Small intestine (tissue), 7 donors: ENCODE data around the gene GSN. TPM values are rescaled to one million over a fixed set of nuclear protein-coding genes. Genes with fewer than 3 reads are reported as not detected.

Experiments used
- DNase-seq, 2 donors: peaks; one replicate each; pipeline versions ENCODE4 v3.0.0 to v3.0.0-alpha.2; 2013
- FAIRE-seq: peaks from 2 replicates; lab custom pipeline; 2012; peaks lifted over from hg19 to GRCh38; lab: Jason Lieb, UNC
- H3K27ac ChIP-seq, 3 donors: one replicate each; pipeline ENCODE4 v1.5.1; 2013; ENCODE audit warnings: low read length in 2 of 3, mild to moderate bottlenecking in 2 of 3, control low read depth in 1 of 3, inconsistent platforms in 1 of 3, low read depth in 1 of 3, moderate library complexity in 1 of 3
- H3K27me3 ChIP-seq, 3 donors: one replicate each; pipeline ENCODE4 v1.6.1; 2013; ENCODE audit warnings: low read length in 3 of 3, inconsistent platforms in 1 of 3; ENCODE audit not compliant: control insufficient read depth in 3 of 3, insufficient read depth in 3 of 3
- H3K36me3 ChIP-seq, 3 donors: one replicate each; pipeline ENCODE4 v1.6.1; 2013; ENCODE audit warnings: low read length in 3 of 3, inconsistent platforms in 1 of 3, low read depth in 1 of 3, mild to moderate bottlenecking in 1 of 3, moderate library complexity in 1 of 3; ENCODE audit not compliant: control insufficient read depth in 3 of 3, insufficient read depth in 2 of 3
- H3K4me1 ChIP-seq, 3 donors: one replicate each; pipeline ENCODE4 v1.6.1; 2013; ENCODE audit warnings: low read length in 2 of 3, inconsistent platforms in 1 of 3, low read depth in 1 of 3, mild to moderate bottlenecking in 1 of 3, moderate library complexity in 1 of 3; ENCODE audit not compliant: control insufficient read depth in 3 of 3, insufficient read depth in 2 of 3
- H3K4me3 ChIP-seq, 3 donors: one replicate each; pipeline ENCODE4 v1.5.1; 2013; ENCODE audit warnings: low read length in 3 of 3, control low read depth in 1 of 3, inconsistent platforms in 1 of 3, low read depth in 1 of 3, mild to moderate bottlenecking in 1 of 3, moderate library complexity in 1 of 3
- H3K9me3 ChIP-seq, 2 donors: one replicate each; pipeline ENCODE4 v1.6.1; 2013; ENCODE audit warnings: low read depth in 1 of 2, low read length in 1 of 2; ENCODE audit not compliant: control insufficient read depth in 2 of 2, insufficient read depth in 1 of 2
- WGBS, 3 donors: extraction: QIAGEN DNeasy Blood & Tissue Kit; methylation state at CpG; one replicate each; pipeline ENCODE4 v1.1.7; 2013; 5-methylcytosine and 5-hydroxymethylcytosine counted together
- polyA plus RNA-seq, 4 donors: library from polyadenylated mRNA; stranded (reverse) in 3 of 4; unstranded in 1 of 4; fragments of 200-250 nt in 3 of 4; fragments of 120-200 nt in 1 of 4; gene quantifications; one replicate each; pipeline versions ENCODE4 v1.2.1 to v1.2.3, GENCODE V29; 2013
- donor health status: healthy with polysubstance abuse.
- donor health status: control.
- donor health status: control.
- donor health status: Bipolar disorder and iron deficiency.
- donor health status: healthy.

Gene GSN
- polyA plus RNA-seq, 4 donors: 154 to 380 (median 201) TPM

- 87 to 93% (median 90%) methylated on average over 3 of the region's 3 CpGs for WGBS, 3 donors
- peak overlapping the region in 1 of 3 donors; percentile 62 for H3K27ac ChIP-seq
- no peak overlapping the region for H3K4me3 ChIP-seq
- H3K4me1 ChIP-seq: peaks cover 0 to 21% (median 8%) of the 10 kb centered on the region in 3 donors
- FAIRE-seq (no peak), DNase-seq (peak in 1 of 2 donors; percentile 90)
- H3K27me3 ChIP-seq: no peaks in the 10 kb centered on the region
- peaks cover 0 to 49% (median 0%) of the 10 kb centered on the region in 3 donors for H3K36me3 ChIP-seq
- no peaks in the 10 kb centered on the region for H3K9me3 ChIP-seq
Observed at GRCh38 chr9:121303456-121304451, 35.8 kb downstream of the GSN start.

DNA sequence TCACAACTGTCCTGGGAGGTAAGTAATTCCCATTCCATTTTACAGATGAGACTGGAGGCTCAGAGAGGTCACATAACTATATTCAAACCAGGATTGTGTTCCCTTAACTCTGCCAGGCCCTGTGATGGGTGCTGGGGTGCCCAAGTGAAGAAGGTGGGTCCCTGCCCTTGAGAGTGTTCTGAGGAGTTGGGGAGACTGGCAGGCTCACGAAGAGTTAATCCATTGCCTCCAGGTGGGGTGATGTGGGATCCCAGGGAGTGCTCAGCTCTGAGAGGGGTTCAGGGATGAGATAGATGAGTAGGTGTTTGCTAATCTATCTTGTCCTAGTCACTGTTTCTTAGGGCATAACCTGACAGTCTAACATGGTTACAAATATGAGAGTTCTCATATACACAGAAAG, 36.7 kb downstream of the GSN start:
- FAIRE-seq: no peak
- H3K4me3 ChIP-seq: no peak overlapping the region

DNA sequence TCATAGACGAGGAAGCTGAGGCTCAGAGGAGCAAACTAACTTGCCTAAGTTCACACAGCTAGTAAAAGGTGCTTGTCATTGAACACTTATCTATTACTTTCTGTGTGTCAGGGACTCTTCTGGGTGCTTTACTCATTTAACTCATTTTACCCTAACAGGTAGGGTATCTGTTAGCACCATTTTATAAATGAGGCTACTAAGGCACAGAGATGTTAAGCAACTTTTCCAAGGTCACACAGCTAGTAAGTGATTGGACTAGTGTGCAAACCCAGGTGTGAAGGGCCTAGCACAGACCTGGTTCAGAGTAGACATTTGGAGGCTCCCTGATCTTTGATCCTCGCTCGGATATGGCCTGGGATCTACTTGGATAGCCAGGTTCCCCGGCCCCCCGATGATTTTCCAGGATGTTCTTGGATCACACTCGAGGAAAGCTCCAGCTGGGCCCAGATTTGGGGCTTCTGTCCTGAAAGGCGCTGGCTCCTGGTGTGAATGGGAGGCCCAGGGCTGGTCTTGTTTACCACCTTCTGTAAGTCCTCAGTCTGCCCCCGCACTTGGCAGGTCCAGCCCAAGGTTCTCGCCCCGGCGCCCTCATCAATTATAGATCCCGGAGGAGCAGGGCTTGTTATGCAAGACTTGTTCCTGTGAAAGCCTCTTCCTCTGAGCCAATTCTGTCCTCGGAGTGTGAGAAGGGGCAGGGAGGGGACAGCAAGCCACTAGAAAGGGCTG, 37.5 kb downstream of the GSN start:
- Histone ChIP-seq H3K36me3 (peaks cover 0 to 56% (median 4%) of the 10 kb centered on the region in 3 donors), H3K4me1 (peaks cover 0 to 8% (median 6%) of the 10 kb centered on the region in 3 donors), H3K9me3 (no peaks in the 10 kb centered on the region), H3K27ac (no peak overlapping the region), H3K4me3 (no peak overlapping the region), H3K27me3 (no peaks in the 10 kb centered on the region)
- FAIRE-seq: no peak
- no peak for DNase-seq
- 68 to 80% (median 72%) methylated on average over 13 of the region's 13 CpGs for WGBS, 3 donors

More for the DNA sequence above, 36.7 kb downstream of the GSN start:
- Histone ChIP-seq H3K27me3 (no peaks in the 10 kb centered on the region), H3K36me3 (peaks cover 0 to 55% (median 0%) of the 10 kb centered on the region in 3 donors), H3K4me1 (peaks cover 0 to 13% (median 6%) of the 10 kb centered on the region in 3 donors), H3K27ac (peak overlapping the region in 1 of 3 donors; percentile 62), H3K9me3 (no peaks in the 10 kb centered on the region)
- 70 to 100% (median 83%) methylated on average over 1 of the region's 1 CpG for WGBS, 3 donors
- DNase-seq: no peak

DNA sequence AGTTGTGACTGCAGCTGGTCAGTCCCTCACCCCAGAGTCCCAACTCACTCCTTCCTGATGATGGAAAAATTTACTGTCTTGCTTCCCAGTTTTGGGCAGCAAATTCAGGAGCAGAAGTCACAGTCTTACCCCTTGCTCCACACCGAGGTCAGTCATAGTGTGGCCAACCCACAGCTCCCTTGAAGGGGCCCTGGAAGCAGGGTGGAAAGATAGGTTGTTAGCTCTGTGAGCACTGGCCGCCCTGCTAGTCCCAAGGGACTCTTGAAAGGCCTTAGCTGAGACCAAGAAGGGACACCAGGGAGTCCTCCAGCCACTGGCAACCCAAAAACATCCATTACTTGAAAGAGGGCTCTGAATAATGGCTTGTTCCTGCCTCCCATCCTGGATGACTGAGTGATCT, 40.0 kb downstream of the GSN start:
- H3K27me3 ChIP-seq: no peaks in the 10 kb centered on the region
- FAIRE-seq: no peak
- H3K9me3 ChIP-seq: no peaks in the 10 kb centered on the region
- no peak overlapping the region for H3K4me3 ChIP-seq
- H3K4me1 ChIP-seq: peaks cover 0 to 6% (median 3%) of the 10 kb centered on the region in 3 donors
- no peak for DNase-seq
- no peak overlapping the region for H3K27ac ChIP-seq
- WGBS, 3 donors: 68 to 88% (median 77%) methylated on average over 2 of the region's 2 CpGs
- H3K36me3 ChIP-seq: peaks cover 2 to 65% (median 7%) of the 10 kb centered on the region in 3 donors

GRCh38 chr9:121308765-121309164, 40.8 kb downstream of the GSN start:
- no peak for DNase-seq
- H3K36me3 ChIP-seq: peaks cover 2 to 65% (median 7%) of the 10 kb centered on the region in 3 donors
- 92 to 96% (median 96%) methylated on average over 13 of the region's 13 CpGs for WGBS, 3 donors

DNA sequence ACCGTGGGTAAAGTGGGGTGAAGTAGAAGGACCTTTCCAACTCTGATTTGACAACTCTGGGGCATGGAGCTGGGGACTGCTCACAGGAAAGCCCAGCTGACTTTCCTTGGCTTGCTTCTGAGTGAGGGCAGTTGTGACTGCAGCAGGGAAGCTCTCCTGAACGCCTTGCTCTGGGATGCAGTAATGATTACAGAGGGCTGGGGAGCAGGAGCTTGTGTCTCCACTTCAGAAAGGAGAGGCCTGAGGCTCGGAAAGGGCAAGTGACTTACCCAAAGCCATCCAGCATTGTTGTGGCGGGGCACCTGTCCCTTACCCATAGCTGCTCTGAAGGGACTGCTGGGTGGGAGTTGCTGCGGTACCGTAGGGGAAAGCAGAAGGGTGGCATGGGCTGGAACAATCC, 41.2 kb downstream of the GSN start:
- H3K4me1 ChIP-seq: no peaks in the 10 kb centered on the region
- H3K36me3 ChIP-seq: peaks cover 2 to 64% (median 7%) of the 10 kb centered on the region in 3 donors
- no peak for FAIRE-seq
- H3K9me3 ChIP-seq: no peaks in the 10 kb centered on the region
- H3K27me3 ChIP-seq: no peaks in the 10 kb centered on the region
- no peak overlapping the region for H3K27ac ChIP-seq
- 86 to 89% (median 87%) methylated on average over 6 of the region's 6 CpGs for WGBS, 3 donors
- DNase-seq: no peak
- H3K4me3 ChIP-seq: no peak overlapping the region

More at GRCh38 chr9:121308765-121309164, 40.8 kb downstream of the GSN start:
- FAIRE-seq: no peak
- no peak overlapping the region for H3K27ac ChIP-seq
- no peak overlapping the region for H3K4me3 ChIP-seq
- no peaks in the 10 kb centered on the region for H3K9me3 ChIP-seq
- H3K27me3 ChIP-seq: no peaks in the 10 kb centered on the region
- H3K4me1 ChIP-seq: peaks cover 0 to 3% (median under 1%) of the 10 kb centered on the region in 3 donors

- Histone ChIP-seq H3K27ac (no peak overlapping the region), H3K36me3 (peaks cover 2 to 59% (median 7%) of the 10 kb centered on the region in 3 donors), H3K27me3 (no peaks in the 10 kb centered on the region), H3K9me3 (no peaks in the 10 kb centered on the region), H3K4me1 (no peaks in the 10 kb centered on the region), H3K4me3 (no peak overlapping the region)
- no peak for DNase-seq
- 82 to 90% (median 85%) methylated on average over 7 of the region's 7 CpGs for WGBS, 3 donors
- no peak for FAIRE-seq
Observed at GRCh38 chr9:121309833-121310425, 42.0 kb downstream of the GSN start.

- FAIRE-seq (no peak), DNase-seq (no peak)
- peaks cover 2 to 57% (median 7%) of the 10 kb centered on the region in 3 donors for H3K36me3 ChIP-seq
- no peak overlapping the region for H3K4me3 ChIP-seq
- WGBS, 3 donors: 73 to 82% (median 77%) methylated on average over 9 of the region's 9 CpGs
- no peaks in the 10 kb centered on the region for H3K9me3 ChIP-seq
- H3K27ac ChIP-seq: no peak overlapping the region
- no peaks in the 10 kb centered on the region for H3K27me3 ChIP-seq
- no peaks in the 10 kb centered on the region for H3K4me1 ChIP-seq
Observed at GRCh38 chr9:121310571-121310970, 42.6 kb downstream of the GSN start.
